Measurements from ENCODE around the gene SLC38A1.
A peak's percentile ranks its signal among the peaks of the same experiment; 100 is the strongest.

- TF ChIP-seq, protein P1, sequence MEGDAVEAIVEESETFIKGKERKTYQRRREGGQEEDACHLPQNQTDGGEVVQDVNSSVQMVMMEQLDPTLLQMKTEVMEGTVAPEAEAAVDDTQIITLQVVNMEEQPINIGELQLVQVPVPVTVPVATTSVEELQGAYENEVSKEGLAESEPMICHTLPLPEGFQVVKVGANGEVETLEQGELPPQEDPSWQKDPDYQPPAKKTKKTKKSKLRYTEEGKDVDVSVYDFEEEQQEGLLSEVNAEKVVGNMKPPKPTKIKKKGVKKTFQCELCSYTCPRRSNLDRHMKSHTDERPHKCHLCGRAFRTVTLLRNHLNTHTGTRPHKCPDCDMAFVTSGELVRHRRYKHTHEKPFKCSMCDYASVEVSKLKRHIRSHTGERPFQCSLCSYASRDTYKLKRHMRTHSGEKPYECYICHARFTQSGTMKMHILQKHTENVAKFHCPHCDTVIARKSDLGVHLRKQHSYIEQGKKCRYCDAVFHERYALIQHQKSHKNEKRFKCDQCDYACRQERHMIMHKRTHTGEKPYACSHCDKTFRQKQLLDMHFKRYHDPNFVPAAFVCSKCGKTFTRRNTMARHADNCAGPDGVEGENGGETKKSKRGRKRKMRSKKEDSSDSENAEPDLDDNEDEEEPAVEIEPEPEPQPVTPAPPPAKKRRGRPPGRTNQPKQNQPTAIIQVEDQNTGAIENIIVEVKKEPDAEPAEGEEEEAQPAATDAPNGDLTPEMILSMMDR (IDR thresholded peaks at IDR 0.05), result peak; percentile 35 to 65 (median 53)
- TF ChIP-seq POLR2AphosphoS5 (IDR thresholded peaks at IDR 0.05), result peak in 1 of 2 donors; percentile 13
Observed at GRCh38 chr12:46303039-46303666, 34.3 kb upstream of the SLC38A1 start.

Data from esophagus muscularis mucosa (tissue), 3 donors.